GM21528 (cell line): ENCODE measurements around the gene SLC35D3.
"Not testable (repeated sequence)": the region's sequence is repeated elsewhere in the genome, so short reads cannot be mapped to it uniquely, and the experiment has no call there.

ENCODE experiments used
- ATAC-seq: cut with Tn5 transposase; IDR thresholded peaks from one replicate; pipeline ENCODE4 v1.9.1; 2021; ENCODE audit warnings: mild to moderate bottlenecking, moderate library complexity; ENCODE audit not compliant: unreplicated experiment, low FRiP score

The SLC35D3 gene, protein sequence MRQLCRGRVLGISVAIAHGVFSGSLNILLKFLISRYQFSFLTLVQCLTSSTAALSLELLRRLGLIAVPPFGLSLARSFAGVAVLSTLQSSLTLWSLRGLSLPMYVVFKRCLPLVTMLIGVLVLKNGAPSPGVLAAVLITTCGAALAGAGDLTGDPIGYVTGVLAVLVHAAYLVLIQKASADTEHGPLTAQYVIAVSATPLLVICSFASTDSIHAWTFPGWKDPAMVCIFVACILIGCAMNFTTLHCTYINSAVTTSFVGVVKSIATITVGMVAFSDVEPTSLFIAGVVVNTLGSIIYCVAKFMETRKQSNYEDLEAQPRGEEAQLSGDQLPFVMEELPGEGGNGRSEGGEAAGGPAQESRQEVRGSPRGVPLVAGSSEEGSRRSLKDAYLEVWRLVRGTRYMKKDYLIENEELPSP

DNA sequence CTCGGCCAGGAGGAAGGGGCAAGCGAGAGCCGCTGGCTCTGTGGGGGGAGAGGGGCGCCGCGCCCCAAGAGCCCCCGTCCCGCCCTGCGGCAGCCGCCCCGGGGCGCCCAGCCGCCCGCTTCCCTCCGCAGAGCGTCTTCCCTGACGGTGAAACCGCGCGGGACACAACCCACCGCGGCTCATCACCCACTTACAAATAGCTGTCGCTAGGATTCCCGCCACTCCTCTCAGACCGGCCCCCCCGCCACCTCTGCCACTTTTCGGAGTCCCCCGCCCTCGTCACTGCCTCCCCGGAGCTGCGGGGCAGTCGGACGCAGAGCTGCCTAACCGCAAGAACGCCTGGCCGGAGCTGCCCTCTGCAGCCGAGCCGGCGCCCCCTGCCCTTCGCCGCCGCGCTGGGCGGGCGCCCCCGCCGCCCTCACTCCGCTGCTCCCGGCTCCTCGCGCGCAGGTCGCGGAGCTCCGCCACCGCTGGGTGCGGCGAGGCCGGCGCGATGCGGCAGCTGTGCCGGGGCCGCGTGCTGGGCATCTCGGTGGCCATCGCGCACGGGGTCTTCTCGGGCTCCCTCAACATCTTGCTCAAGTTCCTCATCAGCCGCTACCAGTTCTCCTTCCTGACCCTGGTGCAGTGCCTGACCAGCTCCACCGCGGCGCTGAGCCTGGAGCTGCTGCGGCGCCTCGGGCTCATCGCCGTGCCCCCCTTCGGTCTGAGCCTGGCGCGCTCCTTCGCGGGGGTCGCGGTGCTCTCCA lies at the start of gene SLC35D3:
Gene SLC35D3 (plus strand): TSS at position 366 of the 749 bp plus-strand sequence. CDS start 128 bp downstream, at position 494.
- ATAC-seq: no peak

DNA sequence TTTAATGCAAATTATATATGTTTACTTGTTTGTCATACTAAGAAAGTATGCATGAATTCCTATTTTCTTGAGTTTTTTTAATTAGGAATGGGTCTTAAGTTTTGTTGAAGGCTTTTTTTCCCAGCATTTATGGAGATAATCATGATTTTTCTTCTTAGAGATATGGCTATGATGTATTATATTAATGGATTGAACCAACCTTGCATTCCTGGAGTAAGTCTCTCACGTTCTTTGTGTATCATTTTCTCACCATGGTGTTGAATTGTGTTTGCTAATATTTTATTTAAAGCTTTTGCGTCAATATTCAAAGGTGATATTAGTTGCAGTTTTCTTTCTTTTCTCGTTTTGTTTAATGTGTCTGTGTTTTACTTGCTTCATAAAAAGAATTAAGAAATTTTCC lies 48.4 kb upstream of the SLC35D3 start:
- no peak for ATAC-seq

DNA sequence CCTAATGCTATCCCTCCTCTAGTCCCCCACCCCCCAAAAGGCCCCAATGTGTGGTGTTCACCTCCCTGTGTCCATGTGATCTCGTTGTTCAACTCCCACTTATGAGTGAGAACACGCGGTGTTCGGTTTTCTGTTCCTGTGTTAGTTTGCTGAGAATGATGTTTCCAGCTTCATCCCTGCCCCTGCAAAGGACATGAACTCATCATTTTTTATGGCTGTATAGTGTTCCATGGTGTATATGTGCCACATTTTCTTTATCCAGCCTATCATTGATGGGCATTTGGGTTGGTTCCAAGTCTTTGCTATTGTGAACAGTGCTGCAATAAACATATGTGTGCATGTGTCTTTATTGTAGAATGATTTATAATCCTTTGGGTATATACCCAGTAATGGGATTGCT lies 45.6 kb upstream of the SLC35D3 start:
- ATAC-seq: not testable (repeated sequence)

DNA sequence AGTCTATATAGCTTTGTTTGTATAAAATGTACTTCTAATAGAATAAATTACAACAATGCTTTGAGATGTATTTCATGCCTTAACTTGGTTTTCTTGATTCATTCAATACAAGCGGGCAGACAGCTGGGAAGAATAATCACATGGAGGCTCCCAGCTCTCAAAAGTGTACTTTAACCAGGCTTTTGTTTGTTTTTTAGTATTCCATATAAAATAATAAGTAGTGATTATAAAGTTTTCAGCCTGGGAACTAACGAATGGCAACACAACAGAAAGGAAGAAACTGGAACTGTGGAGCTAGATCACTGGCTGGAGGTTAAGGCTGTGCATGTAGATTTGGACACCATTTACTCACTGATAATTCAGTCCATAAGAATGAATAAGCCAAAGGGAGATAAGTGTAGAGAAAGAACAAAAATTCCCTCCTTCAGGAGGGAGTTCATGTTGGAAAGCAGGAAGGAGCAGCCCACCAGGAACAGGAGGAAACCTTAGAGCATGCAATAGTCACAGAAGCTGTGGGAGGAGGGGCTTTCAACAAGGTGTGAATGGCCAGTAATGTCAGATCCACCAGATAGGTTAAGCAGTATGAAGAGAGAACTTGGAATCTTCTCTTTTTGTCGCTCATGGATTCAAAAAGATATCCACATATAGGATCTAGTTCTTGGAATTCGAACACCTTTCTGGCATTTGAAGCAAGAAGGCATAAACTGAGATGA lies 41.2 kb upstream of the SLC35D3 start:
- no peak for ATAC-seq

DNA sequence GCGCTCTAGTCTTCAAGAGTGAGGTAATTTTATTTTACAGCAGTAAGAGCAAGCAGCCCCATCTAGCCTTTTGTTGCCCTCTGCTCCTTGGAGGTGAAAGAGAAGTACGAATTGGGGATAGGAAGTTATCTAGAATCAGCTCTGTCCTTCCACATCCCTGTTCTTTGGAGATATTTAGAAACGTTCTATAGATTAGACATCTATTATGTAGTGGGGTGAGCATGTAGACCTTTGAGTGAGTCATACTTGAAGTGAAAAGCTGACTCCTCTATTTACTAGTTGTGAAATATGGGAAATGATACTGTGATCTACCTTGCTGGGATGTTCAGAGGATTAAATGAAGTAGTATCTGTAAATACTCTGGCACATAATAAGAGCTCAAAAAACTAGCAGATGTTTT lies 36.0 kb upstream of the SLC35D3 start:
- ATAC-seq: no peak

DNA sequence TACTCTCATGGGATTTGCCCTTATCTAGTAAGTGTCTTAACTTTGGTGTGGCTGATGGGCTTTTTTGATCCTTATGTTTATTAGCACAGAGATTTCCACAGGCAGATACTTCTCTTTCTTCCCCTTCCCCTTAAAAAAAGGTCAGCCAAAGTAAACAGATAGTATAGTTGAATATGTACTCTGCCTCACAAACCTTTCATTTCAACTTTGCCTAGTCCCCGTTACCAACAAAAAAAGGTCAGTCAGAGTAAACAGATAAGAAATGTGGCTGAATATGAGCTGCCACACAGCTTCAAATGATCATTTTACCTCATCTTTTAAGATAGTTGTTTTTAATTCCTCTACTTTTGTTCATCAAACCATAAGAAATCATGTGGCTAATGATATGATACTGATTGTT lies 34.1 kb upstream of the SLC35D3 start:
- no peak for ATAC-seq

DNA sequence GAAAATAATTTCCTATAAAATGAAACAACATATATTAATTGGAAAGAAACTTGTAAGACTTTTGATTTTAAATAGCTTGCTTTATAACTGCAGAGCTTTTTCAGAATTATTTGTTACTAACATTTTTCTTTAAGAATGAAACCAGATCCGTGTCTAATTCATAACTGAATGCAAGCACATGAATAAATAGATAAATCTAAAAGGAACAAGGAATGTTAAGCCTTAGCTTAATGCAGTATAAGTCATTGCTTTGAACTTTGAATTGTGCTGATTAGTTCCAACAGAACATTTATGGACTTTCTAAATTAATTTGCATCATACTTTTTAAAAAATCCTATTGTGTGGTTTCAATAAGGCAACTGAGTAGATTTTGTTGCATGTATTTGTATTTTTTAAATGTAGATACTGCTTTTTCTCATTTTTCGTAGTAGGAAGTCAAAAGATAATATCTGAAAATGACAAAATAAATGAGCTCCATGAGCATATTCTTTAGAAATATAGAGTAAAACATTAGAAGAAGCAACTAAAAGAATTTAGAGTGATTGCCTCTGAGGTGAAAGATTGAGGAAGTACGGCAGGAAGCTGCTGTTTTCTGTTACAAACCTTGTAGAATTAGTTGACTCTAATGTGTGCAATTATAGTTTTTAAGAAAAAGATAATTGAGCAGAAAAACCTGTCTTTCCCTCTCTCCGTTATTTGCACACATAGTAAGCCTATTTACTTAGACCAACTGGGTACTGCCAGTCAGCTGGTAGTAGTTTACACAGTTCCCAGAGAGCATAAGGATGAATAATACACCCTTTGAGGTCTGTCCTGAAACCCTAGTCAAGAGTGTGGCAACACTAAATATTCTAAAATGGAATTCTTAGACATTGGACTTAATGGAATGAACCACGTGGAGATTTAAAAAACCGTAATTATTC lies 32.6 kb upstream of the SLC35D3 start:
- no peak for ATAC-seq

DNA sequence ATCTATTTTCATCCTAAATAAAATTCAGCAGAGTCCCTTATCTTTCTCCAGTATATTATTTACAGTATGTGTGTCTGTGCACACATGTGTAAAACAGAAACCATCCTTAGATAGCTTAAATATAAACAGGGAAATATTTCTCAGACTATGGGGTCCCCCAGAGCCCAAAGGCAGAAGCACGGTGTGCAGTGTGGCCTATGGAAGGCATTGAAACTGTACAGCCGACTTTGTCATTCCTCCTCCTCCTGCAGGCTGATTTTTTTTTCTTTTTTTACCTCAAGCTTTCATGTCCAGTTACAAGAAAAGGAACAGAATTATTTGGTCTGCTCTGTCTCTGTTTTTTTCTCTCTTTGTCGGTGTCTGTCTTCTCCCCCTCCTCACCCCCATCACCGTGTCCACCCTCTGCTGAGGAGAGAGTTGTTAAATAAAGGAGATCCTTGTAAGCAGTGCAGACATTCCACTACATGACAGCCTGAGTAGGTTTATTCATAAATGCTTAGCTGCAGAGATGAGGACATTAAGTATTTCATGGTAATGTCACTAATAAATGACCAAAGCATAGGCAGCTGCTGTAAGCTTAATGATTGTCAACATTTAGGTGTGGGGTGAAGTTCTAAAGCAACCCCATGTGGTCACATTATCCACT lies 31.8 kb upstream of the SLC35D3 start:
- no peak for ATAC-seq

DNA sequence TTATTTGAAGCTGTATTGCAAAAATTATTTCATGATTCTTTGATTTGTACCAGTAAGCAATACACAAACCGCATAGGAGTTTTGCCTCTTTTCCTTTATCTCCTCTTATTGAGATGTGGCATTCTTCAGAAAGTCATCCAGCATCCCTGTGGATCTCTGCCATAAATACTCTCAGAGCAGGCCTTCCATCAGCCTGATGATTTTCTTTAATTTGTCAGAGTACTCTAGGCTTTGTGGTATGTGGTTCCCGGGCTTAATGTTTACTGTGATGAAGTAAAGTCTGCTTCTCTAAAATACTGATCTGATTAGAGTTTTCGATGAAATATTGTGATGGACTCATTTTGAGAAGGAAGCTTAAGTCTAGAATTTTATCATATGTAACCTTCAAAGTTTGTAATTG lies 31.1 kb upstream of the SLC35D3 start:
- ATAC-seq: no peak

DNA sequence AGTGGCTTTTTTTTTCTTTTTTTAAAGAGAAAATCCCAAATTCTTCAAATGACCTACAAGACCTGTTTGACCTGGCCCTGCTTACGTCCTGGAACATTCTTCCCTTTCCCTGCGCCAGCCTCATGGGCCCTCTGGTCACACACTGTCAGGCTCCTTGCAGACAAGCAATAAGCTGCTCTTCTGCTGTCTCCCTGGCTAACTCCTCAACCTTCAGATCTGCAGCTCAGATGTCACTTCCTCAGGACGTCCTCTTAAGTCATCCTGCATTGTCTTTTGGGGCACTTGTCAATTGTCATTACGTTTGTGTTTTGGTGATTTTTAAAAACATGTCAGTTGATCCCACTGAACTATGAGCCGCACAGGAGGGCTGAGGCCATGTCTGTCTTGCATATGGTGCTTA lies 28.9 kb upstream of the SLC35D3 start:
- no peak for ATAC-seq

DNA sequence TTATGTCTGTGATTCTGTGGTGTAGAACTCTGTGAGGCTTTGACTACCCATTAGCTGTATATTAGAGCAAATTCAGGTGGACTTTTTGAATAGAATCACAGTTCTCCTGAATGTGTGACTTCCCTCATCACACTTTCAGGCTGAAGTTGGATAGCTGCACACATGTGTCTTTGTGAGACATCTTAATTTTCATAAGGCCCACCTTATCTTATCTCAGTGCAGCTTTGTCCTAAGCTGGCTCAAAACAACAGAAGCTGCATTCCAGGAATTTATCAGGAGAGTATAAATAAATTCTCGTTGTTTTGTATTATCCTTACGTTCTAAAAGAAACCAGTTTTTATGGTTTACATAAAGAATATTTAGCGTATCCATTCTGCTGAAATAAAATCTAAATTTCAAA lies 26.2 kb upstream of the SLC35D3 start:
- no peak for ATAC-seq

DNA sequence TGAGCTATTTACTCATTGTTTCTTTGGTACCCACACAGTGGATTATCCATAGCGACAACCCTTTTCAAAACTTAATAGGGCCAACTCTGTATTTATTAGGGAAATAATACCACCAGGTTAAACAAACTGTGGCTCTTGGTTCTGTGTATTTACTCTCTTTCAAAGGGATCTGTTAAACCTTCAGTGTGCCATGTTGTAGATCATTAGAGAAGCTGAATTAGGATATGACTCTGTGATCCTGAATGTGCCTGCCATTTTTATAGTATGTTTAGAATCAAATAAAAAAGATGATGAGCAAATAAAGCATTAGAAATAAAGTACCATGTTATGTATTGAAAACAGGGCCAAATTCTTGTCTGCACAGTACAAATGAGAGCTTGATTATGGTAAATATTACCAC lies 25.0 kb upstream of the SLC35D3 start:
- no peak for ATAC-seq

DNA sequence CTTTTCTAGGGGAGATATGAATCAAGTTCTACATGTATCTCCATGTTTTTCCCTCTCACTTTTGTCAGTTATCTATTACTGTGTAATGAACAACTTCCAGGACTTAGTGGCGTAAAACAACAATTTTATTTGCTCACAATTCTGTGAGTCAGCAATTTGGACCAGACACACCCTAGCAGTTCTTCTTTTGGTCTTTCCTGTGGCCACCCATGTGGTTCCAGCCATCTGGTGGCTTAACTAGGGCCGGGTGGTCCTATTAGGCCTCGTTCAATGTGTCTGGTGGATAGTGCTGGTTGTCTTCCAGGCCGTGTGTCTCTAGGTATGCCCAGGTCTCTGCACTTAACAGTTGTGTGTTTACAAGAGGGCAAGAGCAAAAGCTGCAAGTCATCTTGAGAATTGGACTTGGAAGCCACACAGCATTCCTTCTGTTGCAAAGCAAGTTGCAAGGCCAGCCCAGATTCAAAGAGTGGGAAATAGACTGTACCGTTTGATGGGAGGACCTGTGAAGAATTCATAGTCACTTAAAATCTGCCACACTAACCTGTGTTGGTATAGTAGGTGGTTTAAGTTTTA lies 20.8 kb upstream of the SLC35D3 start:
- ATAC-seq: no peak

DNA sequence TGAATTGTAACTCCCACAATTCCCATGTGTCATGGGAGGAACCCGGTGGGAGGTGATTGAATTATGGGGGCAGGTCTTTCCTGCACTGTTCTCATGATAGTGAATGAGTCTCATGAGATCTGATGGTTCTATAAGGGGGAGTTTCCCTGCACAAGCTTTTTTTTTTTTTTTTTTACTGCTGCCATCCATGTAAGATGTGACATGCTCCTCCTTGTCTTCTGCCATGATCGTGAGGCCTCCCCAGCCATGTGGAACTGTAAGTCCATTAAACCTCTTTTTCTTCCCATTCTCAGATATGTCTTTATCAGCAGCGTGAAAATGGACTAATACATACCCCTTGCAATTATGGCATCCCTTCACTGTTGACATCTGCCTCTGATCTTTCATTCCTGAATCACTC lies 17.6 kb upstream of the SLC35D3 start:
- not testable (repeated sequence) for ATAC-seq

DNA sequence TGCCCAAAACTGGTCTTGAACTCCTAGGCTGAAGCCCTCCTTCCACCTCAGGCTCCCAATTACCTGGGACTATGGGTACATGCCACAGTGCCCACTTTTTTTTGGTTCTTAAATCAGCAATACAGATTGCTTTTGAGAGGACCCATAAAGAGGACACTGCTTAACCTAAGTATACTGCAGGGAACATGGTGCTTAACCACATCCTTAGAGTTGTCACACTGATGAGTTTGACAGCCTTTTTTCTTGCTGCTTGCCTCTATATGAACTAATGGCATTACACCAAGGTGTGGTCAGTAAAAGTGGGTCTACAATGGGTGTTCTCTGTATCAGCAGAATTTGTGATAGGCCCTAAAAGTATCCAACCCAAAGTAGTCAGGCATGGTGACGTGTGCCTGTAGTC lies 7.2 kb upstream of the SLC35D3 start:
- no peak for ATAC-seq

DNA sequence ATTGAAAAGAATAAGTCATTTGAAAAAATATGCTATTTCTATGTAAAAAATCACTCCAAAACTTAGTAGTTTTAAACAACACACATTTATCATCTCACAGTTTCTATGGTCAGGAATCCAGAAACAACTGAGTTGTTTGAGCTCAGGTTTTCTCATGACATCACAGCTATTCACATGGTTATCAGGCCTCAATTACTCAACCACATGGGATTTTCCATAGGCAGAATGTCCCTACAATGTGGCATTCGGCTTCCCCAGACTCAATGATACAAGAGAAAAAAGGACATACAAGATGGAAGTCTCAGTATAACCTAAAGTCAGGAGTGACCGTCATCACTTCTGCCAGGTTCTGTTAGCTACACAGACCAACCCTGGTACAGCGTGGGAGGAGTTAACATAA lies 3.4 kb upstream of the SLC35D3 start:
- ATAC-seq: no peak

DNA sequence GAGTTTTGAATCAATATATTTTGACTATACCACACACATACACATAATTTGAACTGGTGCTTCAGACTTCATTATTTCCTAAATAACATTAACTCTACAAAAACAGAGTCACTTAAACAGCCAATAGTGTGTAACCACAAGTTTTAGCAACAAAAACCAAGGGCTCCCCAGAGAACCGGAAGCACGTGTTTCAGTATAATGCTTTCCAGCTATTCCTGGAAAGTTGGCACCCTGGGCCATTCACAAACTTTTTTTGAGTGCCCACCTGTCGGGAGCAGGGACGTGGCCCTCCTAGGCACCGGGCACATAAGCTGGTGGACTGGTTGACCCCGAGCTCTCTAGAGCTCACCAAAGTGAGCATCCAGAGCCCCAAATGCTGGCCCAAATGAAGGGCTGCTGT lies 1.9 kb upstream of the SLC35D3 start:
- ATAC-seq: no peak

DNA sequence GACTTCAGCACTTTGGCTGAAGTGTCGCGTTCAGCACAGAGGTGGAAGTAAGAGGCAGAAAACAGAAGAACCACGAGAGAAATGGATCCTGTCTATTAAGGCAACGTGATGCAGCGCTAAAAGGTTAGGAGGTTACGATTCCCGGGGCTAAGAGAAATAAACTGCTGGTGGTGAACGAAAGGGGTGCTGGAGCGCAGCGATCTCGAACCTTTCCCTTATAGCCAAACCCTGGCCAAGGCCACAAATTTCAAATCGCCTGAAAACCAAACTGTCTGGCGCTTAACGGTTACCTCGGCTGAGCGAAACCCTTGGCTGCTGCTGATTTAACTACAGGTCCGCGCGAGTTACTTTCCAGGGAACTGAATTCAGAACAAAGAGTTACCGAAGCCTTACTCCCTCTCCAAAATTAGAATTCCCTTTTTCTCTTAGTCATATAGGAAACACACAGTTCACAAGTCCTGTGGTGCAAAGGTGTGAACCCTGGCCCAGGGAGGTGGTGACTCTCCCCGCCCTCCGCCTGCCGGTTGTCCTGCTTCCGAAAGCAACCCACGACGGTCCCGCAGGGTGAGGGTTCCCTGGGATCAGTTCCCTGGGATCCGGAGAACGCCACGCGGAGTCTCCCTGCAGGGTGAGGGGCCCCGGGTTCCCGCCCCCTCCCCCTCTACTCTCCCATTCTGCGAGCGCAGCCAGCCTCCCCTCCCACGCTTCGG lies 1.3 kb upstream of the SLC35D3 start:
- no peak for ATAC-seq
